K562 (cell line): ENCODE measurements around the gene SLC16A1. TPM values are rescaled to one million over a fixed set of nuclear protein-coding genes. Genes with fewer than 3 reads are reported as not detected.
A peak's percentile ranks its signal among the peaks of the same experiment; 100 is the strongest.

ENCODE experiments used
- CBFA2T2 ChIP-seq: fragments of 450-650 bp; conservative IDR thresholded peaks from 2 replicates; pipeline ENCODE4 v1.6.1; 2017; ENCODE audit warnings: mild to moderate bottlenecking
- CHAMP1 ChIP-seq: fragments of 450-650 bp; IDR thresholded peaks from 2 replicates; pipeline ENCODE4 v1.6.1; 2016; ENCODE audit warnings: mild to moderate bottlenecking
- EP400 ChIP-seq: fragments of 450-650 bp; IDR thresholded peaks from 2 replicates; pipeline ENCODE4 v1.6.1; 2017; ENCODE audit warnings: antibody characterized with exemption, mild to moderate bottlenecking, moderate library complexity
- ESRRA ChIP-seq: fragments of 450-650 bp; IDR thresholded peaks from 2 replicates; pipeline ENCODE4 v1.6.1; 2014; ENCODE audit warnings: low read depth, mild to moderate bottlenecking, moderate library complexity, borderline replicate concordance
- ESRRB ChIP-seq: fragments of 250-450 bp; sonication (Bioruptor Pico); IDR thresholded peaks from 2 replicates; pipeline ENCODE4 v1.5.0; 2020; ENCODE audit warnings: mild to moderate bottlenecking, moderate library complexity, borderline replicate concordance
- FOS ChIP-seq: IDR thresholded peaks from 3 replicates; pipeline ENCODE4 v1.6.1; 2011; ENCODE audit not compliant: insufficient read length; ENCODE audit errors: extremely low read depth
- FOXJ3 ChIP-seq: sonication (generic); formaldehyde crosslinking; IDR thresholded peaks from 2 replicates; pipeline ENCODE4 v1.4.0; 2020; ENCODE audit warnings: mild to moderate bottlenecking, missing genetic modification reagents
- FUS ChIP-seq: fragments of 200-400 bp; formaldehyde crosslinking; optimal IDR thresholded peaks from 2 replicates; pipeline ENCODE3; 2017; ENCODE audit warnings: low read depth, low read length
- HDGF ChIP-seq: fragments of 450-650 bp; IDR thresholded peaks from 2 replicates; pipeline ENCODE4 v1.6.1; 2016
- HNRNPH1 ChIP-seq: fragments of 200-400 bp; formaldehyde crosslinking; optimal IDR thresholded peaks from 2 replicates; pipeline ENCODE3; 2017; ENCODE audit warnings: low read depth, mild to moderate bottlenecking, low read length, moderate library complexity
- MBD2 ChIP-seq: sonication (generic); IDR thresholded peaks from 2 replicates; pipeline ENCODE4 v1.6.1; 2016; ENCODE audit warnings: low read depth, borderline replicate concordance
- OTX1 ChIP-seq: fragments of 450-650 bp; formaldehyde crosslinking; IDR thresholded peaks from 2 replicates; pipeline ENCODE4 v1.4.0; 2022; ENCODE audit warnings: mild to moderate bottlenecking
- PHF20 ChIP-seq: fragments of 450-650 bp; IDR thresholded peaks from 2 replicates; pipeline ENCODE4 v1.6.1; 2018; ENCODE audit not compliant: partially characterized antibody
- POLR2H ChIP-seq: IDR thresholded peaks from 2 replicates; pipeline ENCODE4 v1.6.1; 2016; ENCODE audit warnings: missing genetic modification characterization, low read depth, mild to moderate bottlenecking, control low read depth, missing compliant biosample characterization, moderate library complexity
- ZBTB1 ChIP-seq: sonication (generic); formaldehyde crosslinking; IDR thresholded peaks from 2 replicates; pipeline ENCODE4 v1.8.1; 2023; ENCODE audit warnings: missing genetic modification reagents, low read depth, mild to moderate bottlenecking, borderline replicate concordance
- ZBTB9 ChIP-seq: fragments of 450-650 bp; formaldehyde crosslinking; IDR thresholded peaks from 2 replicates; pipeline ENCODE4 v1.4.0; 2020; ENCODE audit warnings: mild to moderate bottlenecking, moderate library complexity
- ZFP36 ChIP-seq: fragments of 150-350 bp; IDR thresholded peaks from 2 replicates; pipeline ENCODE4 v1.6.1; 2018; ENCODE audit warnings: low read length, low read depth; ENCODE audit not compliant: partially characterized antibody
- ZNF347 ChIP-seq: fragments of 450-650 bp; formaldehyde crosslinking; IDR thresholded peaks from 2 replicates; pipeline ENCODE4 v1.4.0; 2020; ENCODE audit warnings: low read depth, mild to moderate bottlenecking, moderate library complexity
- ZNF655 ChIP-seq: fragments of 250-450 bp; sonication (Bioruptor Pico); IDR thresholded peaks from 2 replicates; pipeline ENCODE4 v1.5.0; 2021
- polyA plus RNA-seq, 8 experiments: library from polyadenylated mRNA; depleted of rRNA in 4 of 8; stranded (reverse) in 5 of 8; unstranded in 3 of 8; fragments of >200 nt; fragmentation: Nextera tagmentation in 2 of 8; fragmentation: Illumina TruSeq in 1 of 8; extraction: Ambion mirVana in 2 of 8; extraction: Trizol in 1 of 8; gene quantifications; 2 replicates each; pipeline versions ENCODE4 v1.2.1 to v1.2.3, GENCODE V29; 2011 to 2014; ENCODE audit warnings: inconsistent platforms in 1 of 8, missing spikeins in 1 of 8
- total RNA-seq, 7 experiments: library from RNA; depleted of rRNA in 6 of 7; stranded (reverse); fragments of >200 nt in 6 of 7; fragmentation: Illumina TruSeq in 2 of 7; extraction: Trizol in 2 of 7; gene quantifications; 2 replicates each; pipeline versions ENCODE4 v1.2.1 to v1.2.3, GENCODE V29; 2011 to 2021; ENCODE audit warnings: low replicate concordance in 1 of 7
- TF ChIP-seq, protein P1 (sequence below), 2 experiments: fragments of 250-450 bp in 1 of 2; fragments of 450-650 bp in 1 of 2; sonication (Bioruptor Pico) in 1 of 2; IDR thresholded peaks; 2 replicates each; pipeline versions ENCODE4 v1.6.1 to v1.8.0; 2016 to 2021; ENCODE audit warnings: mild to moderate bottlenecking in 2 of 2, moderate library complexity in 2 of 2, missing compliant biosample characterization in 1 of 2, missing genetic modification characterization in 1 of 2
- TF ChIP-seq, protein P2 (sequence below): fragments of 250-450 bp; sonication (Bioruptor Pico); IDR thresholded peaks from 2 replicates; pipeline ENCODE4 v1.4.0; 2020; ENCODE audit warnings: mild to moderate bottlenecking, moderate library complexity, borderline replicate concordance

The SLC16A1 gene
- total and polyA plus RNA-seq, 9 of the 15 experiments (the other 6 are each of a cell fraction or from before 2014, with no cell fraction given), result 73.1 to 244 (median 117) TPM

DNA sequence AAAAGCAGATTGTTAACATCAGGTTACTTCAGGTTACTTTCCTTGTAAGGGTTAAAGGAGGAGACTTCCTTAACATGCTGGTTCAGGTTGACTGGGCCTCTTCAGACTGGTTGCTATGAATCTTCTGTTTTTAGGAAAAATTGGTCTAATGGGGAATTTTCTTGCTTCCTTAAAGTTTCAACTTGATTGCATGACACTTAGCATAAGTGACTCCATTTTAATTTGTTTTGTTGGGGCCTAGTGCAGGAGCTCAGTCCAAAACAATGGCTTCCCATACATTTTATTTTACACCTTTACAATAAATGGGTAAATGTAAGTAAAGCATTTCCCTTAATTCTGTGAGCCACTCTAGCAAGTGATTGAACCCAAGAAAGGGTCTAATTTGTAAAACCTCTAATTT is 53.8 kb downstream of the SLC16A1 start (continued):
- no peak for TF ChIP-seq MBD2
- TF ChIP-seq ZBTB9, result peak; percentile 95
- TF ChIP-seq, protein P1, sequence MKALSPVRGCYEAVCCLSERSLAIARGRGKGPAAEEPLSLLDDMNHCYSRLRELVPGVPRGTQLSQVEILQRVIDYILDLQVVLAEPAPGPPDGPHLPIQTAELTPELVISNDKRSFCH (CRISPR knock-in tag; IDR thresholded peaks at IDR 0.05), result peak; percentile 79
- TF ChIP-seq, protein P1 (tag; IDR thresholded peaks at IDR 0.05), result peak; percentile 95
- TF ChIP-seq HDGF, result no peak
- TF ChIP-seq FOS, result no peak
- peak; percentile 61 for TF ChIP-seq POLR2H
- TF ChIP-seq ZFP36, result no peak
- TF ChIP-seq ESRRB, result 0 out of 2 replicates have a peak, but pooled peaks have one; percentile 24
- 0 out of 2 replicates have a peak, but pooled peaks have one; percentile 24 for TF ChIP-seq ZNF655
- TF ChIP-seq ZNF347 (CRISPR knock-in tag), result 0 out of 2 replicates have a peak, but pooled peaks have one; percentile 30
- no peak for TF ChIP-seq ZBTB1
- TF ChIP-seq EP400, result no peak
- no peak for TF ChIP-seq OTX1 (CRISPR knock-in tag)
- TF ChIP-seq PHF20, result no peak
- TF ChIP-seq FOXJ3 (CRISPR knock-in tag), result no peak
- TF ChIP-seq HNRNPH1, result no peak
- TF ChIP-seq, protein P2, sequence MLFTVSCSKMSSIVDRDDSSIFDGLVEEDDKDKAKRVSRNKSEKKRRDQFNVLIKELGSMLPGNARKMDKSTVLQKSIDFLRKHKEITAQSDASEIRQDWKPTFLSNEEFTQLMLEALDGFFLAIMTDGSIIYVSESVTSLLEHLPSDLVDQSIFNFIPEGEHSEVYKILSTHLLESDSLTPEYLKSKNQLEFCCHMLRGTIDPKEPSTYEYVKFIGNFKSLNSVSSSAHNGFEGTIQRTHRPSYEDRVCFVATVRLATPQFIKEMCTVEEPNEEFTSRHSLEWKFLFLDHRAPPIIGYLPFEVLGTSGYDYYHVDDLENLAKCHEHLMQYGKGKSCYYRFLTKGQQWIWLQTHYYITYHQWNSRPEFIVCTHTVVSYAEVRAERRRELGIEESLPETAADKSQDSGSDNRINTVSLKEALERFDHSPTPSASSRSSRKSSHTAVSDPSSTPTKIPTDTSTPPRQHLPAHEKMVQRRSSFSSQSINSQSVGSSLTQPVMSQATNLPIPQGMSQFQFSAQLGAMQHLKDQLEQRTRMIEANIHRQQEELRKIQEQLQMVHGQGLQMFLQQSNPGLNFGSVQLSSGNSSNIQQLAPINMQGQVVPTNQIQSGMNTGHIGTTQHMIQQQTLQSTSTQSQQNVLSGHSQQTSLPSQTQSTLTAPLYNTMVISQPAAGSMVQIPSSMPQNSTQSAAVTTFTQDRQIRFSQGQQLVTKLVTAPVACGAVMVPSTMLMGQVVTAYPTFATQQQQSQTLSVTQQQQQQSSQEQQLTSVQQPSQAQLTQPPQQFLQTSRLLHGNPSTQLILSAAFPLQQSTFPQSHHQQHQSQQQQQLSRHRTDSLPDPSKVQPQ (CRISPR knock-in tag), result no peak
- TF ChIP-seq FUS, result no peak
- no peak for TF ChIP-seq CBFA2T2
- no peak for TF ChIP-seq CHAMP1
- no peak for TF ChIP-seq ESRRA
